GM12878 (cell line): ENCODE data around the gene POGZ. TPM values are rescaled to one million over a fixed set of nuclear protein-coding genes. Genes with fewer than 3 reads are reported as not detected.
A peak's percentile ranks its signal among the peaks of the same experiment; 100 is the strongest.

Experiments
- BACH1 ChIP-seq: fragments of 450-650 bp; IDR thresholded peaks from 2 replicates; pipeline ENCODE4 v1.6.1; 2017; ENCODE audit warnings: mild to moderate bottlenecking, borderline replicate concordance
- BHLHE40 ChIP-seq, 2 experiments: fragments of 450-650 bp in 1 of 2; IDR thresholded peaks; 2 replicates each; pipeline ENCODE4 v1.6.1; 2011 to 2017; ENCODE audit warnings: low read depth in 2 of 2, borderline replicate concordance in 1 of 2, improper control_type of control experiment in 1 of 2, low read length in 1 of 2, mild to moderate bottlenecking in 1 of 2
- CBFB ChIP-seq: IDR thresholded peaks from 2 replicates; pipeline ENCODE4 v1.6.1; 2016; ENCODE audit warnings: antibody characterized with exemption, low read depth
- CHD2 ChIP-seq: IDR thresholded peaks from 2 replicates; pipeline ENCODE4 v1.6.1; 2011; ENCODE audit warnings: low read depth, low read length, improper control_type of control experiment, borderline replicate concordance
- CHD4 ChIP-seq: fragments of 200-600 bp; sonication (generic); IDR thresholded peaks from 2 replicates; pipeline ENCODE4 v1.6.1; 2016; ENCODE audit warnings: mild to moderate bottlenecking
- DPF2 ChIP-seq: fragments of 450-650 bp; IDR thresholded peaks from 2 replicates; pipeline ENCODE4 v1.6.1; 2017; ENCODE audit warnings: mild to moderate bottlenecking
- ELK1 ChIP-seq: IDR thresholded peaks from 2 replicates; pipeline ENCODE4 v1.6.1; 2012; ENCODE audit warnings: low read depth, low read length, improper control_type of control experiment
- ETV6 ChIP-seq, 2 experiments: fragments of 450-650 bp in 1 of 2; IDR thresholded peaks in 1 of 2; conservative IDR thresholded peaks in 1 of 2; 2 replicates each; pipeline ENCODE4 v1.6.1; 2014; ENCODE audit warnings: antibody characterized with exemption in 1 of 2, borderline replicate concordance in 1 of 2, low read depth in 1 of 2, mild to moderate bottlenecking in 1 of 2, moderate library complexity in 1 of 2
- GABPA ChIP-seq: IDR thresholded peaks from 2 replicates; pipeline ENCODE4 v1.6.1; 2014; ENCODE audit warnings: antibody characterized with exemption, low read depth, mild to moderate bottlenecking, inconsistent platforms
- HDAC6 ChIP-seq: fragments of 200-600 bp; sonication (generic); IDR thresholded peaks from one replicate; pipeline ENCODE4 v1.8.0; 2017; ENCODE audit warnings: antibody characterized with exemption; ENCODE audit not compliant: unreplicated experiment
- IKZF2 ChIP-seq, 2 experiments: fragments of 450-650 bp; IDR thresholded peaks; 2 replicates each; pipeline ENCODE4 v1.6.1; 2017; ENCODE audit warnings: mild to moderate bottlenecking in 2 of 2, moderate library complexity in 2 of 2
- NFIC ChIP-seq: IDR thresholded peaks from 2 replicates; pipeline ENCODE4 v1.6.1; 2012; ENCODE audit warnings: low read depth, mild to moderate bottlenecking, inconsistent platforms, low read length, moderate library complexity
- RBBP5 ChIP-seq: fragments of 200-600 bp; sonication (generic); conservative IDR thresholded peaks from 2 replicates; pipeline ENCODE4 v1.6.1; 2016
- SREBF1 ChIP-seq: IDR thresholded peaks from 2 replicates; pipeline ENCODE4 v1.6.1; 2012; ENCODE audit warnings: mild to moderate bottlenecking, low read length
- TARDBP ChIP-seq: IDR thresholded peaks from 2 replicates; pipeline ENCODE4 v1.6.1; 2016; ENCODE audit warnings: borderline replicate concordance
- TBL1XR1 ChIP-seq: IDR thresholded peaks from 2 replicates; pipeline ENCODE4 v1.6.1; 2012; ENCODE audit warnings: low read depth, low read length, improper control_type of control experiment
- polyA plus RNA-seq, 11 experiments: library from polyadenylated mRNA; depleted of rRNA in 4 of 11; unstranded in 6 of 11; stranded (reverse) in 5 of 11; fragments of >200 nt; fragmentation: Nextera tagmentation in 4 of 11; fragmentation: Illumina TruSeq in 1 of 11; extraction: Ambion mirVana in 4 of 11; extraction: Trizol in 1 of 11; gene quantifications; 1 replicate in 1 of 11; 2 replicates in 10 of 11; pipeline versions ENCODE4 v1.2.1 to v1.2.3, GENCODE V29; 2011 to 2016; ENCODE audit warnings: inconsistent platforms in 2 of 11, missing spikeins in 2 of 11, low read depth in 1 of 11
- total RNA-seq, 4 experiments: library from RNA; depleted of rRNA in 3 of 4; stranded (reverse); fragments of >200 nt in 3 of 4; fragmentation: Illumina TruSeq in 1 of 4; extraction: Trizol in 1 of 4; gene quantifications; 2 replicates each; pipeline versions ENCODE4 v1.2.1 to v1.2.3, GENCODE V29; 2013 to 2021
- TF ChIP-seq, protein P1 (sequence below): fragments of 450-650 bp; IDR thresholded peaks from 2 replicates; pipeline ENCODE4 v1.6.1; 2016; ENCODE audit warnings: mild to moderate bottlenecking, moderate library complexity, borderline replicate concordance
- TF ChIP-seq, protein P2 (sequence below): fragments of 450-650 bp; IDR thresholded peaks from 2 replicates; pipeline ENCODE4 v1.6.1; 2016; ENCODE audit warnings: mild to moderate bottlenecking
- TF ChIP-seq, protein P3 (sequence below): IDR thresholded peaks from 2 replicates; pipeline ENCODE4 v1.6.1; 2012; ENCODE audit warnings: improper control_type of control experiment, low read depth, low read length; ENCODE audit not compliant: insufficient replicate concordance

The POGZ gene
- total and polyA plus RNA-seq, 10 of the 15 experiments (the other 5 are each of a cell fraction or from before 2014, with no cell fraction given): 11.3 to 80.6 (median 35.8) TPM

DNA sequence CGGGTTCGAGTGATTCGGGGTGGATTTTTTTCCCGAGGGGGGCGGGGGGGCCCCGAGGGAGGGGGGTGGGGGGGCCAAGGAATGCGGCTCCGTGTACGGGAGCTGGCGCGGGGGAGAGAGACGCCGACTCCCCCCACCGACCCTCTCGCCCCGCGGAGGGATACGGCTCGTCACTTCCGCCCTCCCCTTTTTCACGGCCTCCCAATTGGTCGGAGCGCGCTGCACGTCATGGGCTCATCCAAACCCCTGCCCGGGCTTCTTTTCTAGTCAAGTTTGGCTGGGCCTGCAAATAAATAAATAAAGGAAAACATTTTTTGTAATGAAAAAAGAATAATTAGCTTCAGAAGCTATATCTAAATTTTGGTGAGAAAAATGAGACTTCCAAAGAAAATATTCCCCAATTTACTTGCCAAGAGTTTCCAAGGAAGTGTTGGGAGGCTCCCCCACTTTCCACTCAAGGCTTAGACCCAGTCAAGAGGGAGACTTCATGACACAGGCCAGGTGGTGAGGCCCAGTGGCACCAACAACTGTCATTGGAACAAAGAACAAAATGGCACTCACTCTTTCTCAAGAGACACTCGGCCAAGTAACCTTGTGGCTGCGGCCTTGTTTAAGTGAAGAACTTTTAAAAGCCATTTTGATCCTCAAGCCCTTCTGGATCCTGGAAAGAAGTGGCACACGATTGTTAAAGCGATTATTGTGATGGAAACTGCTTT lies at the start of gene POGZ (continued):
- TF ChIP-seq, protein P1, sequence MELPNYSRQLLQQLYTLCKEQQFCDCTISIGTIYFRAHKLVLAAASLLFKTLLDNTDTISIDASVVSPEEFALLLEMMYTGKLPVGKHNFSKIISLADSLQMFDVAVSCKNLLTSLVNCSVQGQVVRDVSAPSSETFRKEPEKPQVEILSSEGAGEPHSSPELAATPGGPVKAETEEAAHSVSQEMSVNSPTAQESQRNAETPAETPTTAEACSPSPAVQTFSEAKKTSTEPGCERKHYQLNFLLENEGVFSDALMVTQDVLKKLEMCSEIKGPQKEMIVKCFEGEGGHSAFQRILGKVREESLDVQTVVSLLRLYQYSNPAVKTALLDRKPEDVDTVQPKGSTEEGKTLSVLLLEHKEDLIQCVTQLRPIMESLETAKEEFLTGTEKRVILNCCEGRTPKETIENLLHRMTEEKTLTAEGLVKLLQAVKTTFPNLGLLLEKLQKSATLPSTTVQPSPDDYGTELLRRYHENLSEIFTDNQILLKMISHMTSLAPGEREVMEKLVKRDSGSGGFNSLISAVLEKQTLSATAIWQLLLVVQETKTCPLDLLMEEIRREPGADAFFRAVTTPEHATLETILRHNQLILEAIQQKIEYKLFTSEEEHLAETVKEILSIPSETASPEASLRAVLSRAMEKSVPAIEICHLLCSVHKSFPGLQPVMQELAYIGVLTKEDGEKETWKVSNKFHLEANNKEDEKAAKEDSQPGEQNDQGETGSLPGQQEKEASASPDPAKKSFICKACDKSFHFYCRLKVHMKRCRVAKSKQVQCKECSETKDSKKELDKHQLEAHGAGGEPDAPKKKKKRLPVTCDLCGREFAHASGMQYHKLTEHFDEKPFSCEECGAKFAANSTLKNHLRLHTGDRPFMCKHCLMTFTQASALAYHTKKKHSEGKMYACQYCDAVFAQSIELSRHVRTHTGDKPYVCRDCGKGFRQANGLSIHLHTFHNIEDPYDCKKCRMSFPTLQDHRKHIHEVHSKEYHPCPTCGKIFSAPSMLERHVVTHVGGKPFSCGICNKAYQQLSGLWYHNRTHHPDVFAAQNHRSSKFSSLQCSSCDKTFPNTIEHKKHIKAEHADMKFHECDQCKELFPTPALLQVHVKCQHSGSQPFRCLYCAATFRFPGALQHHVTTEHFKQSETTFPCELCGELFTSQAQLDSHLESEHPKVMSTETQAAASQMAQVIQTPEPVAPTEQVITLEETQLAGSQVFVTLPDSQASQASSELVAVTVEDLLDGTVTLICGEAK: peak; percentile 69; the same call in 1 of the 2 replicates
- TF ChIP-seq BHLHE40 (IDR thresholded peaks at IDR 0.05; ENCODE audit: borderline replicate concordance in 1 of 2, low read depth in 2 of 2, low read length in 1 of 2) (no peak; a peak in 1 of 4 replicates), DPF2 (no peak), TBL1XR1 (no peak), ELK1 (peak; percentile 97), CHD4 (no peak), HDAC6 (no peak), NFIC (no peak), CHD2 (peak; percentile 95), IKZF2 (IDR thresholded peaks at IDR 0.05) (peak; percentile 39 to 57; a peak in 3 of 4 replicates), ETV6 (conservative IDR thresholded peaks at IDR 0.05 in 1 of 2, IDR thresholded peaks at IDR 0.05 in 1 of 2; ENCODE audit: borderline replicate concordance in 1 of 2, low read depth in 1 of 2) (no peak), RBBP5 (no peak), SREBF1 (no peak), BACH1 (no peak), TARDBP (no peak; the same call in 1 of the 2 replicates), CBFB (no peak), GABPA (peak; percentile 82)
- TF ChIP-seq, protein P2, sequence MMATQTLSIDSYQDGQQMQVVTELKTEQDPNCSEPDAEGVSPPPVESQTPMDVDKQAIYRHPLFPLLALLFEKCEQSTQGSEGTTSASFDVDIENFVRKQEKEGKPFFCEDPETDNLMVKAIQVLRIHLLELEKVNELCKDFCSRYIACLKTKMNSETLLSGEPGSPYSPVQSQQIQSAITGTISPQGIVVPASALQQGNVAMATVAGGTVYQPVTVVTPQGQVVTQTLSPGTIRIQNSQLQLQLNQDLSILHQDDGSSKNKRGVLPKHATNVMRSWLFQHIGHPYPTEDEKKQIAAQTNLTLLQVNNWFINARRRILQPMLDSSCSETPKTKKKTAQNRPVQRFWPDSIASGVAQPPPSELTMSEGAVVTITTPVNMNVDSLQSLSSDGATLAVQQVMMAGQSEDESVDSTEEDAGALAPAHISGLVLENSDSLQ: peak; percentile 60
- TF ChIP-seq, protein P3, sequence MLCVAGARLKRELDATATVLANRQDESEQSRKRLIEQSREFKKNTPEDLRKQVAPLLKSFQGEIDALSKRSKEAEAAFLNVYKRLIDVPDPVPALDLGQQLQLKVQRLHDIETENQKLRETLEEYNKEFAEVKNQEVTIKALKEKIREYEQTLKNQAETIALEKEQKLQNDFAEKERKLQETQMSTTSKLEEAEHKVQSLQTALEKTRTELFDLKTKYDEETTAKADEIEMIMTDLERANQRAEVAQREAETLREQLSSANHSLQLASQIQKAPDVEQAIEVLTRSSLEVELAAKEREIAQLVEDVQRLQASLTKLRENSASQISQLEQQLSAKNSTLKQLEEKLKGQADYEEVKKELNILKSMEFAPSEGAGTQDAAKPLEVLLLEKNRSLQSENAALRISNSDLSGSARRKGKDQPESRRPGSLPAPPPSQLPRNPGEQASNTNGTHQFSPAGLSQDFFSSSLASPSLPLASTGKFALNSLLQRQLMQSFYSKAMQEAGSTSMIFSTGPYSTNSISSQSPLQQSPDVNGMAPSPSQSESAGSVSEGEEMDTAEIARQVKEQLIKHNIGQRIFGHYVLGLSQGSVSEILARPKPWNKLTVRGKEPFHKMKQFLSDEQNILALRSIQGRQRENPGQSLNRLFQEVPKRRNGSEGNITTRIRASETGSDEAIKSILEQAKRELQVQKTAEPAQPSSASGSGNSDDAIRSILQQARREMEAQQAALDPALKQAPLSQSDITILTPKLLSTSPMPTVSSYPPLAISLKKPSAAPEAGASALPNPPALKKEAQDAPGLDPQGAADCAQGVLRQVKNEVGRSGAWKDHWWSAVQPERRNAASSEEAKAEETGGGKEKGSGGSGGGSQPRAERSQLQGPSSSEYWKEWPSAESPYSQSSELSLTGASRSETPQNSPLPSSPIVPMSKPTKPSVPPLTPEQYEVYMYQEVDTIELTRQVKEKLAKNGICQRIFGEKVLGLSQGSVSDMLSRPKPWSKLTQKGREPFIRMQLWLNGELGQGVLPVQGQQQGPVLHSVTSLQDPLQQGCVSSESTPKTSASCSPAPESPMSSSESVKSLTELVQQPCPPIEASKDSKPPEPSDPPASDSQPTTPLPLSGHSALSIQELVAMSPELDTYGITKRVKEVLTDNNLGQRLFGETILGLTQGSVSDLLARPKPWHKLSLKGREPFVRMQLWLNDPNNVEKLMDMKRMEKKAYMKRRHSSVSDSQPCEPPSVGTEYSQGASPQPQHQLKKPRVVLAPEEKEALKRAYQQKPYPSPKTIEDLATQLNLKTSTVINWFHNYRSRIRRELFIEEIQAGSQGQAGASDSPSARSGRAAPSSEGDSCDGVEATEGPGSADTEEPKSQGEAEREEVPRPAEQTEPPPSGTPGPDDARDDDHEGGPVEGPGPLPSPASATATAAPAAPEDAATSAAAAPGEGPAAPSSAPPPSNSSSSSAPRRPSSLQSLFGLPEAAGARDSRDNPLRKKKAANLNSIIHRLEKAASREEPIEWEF: no peak
